HL-60 (cell line): ENCODE measurements around the gene SRSF2.
"Not testable (repeated sequence)": the region's sequence is repeated elsewhere in the genome, so short reads cannot be mapped to it uniquely, and the experiment has no call there.

ENCODE experiments used
- DNase-seq, 2 experiments: peaks; one replicate each; pipeline ENCODE4 v3.0.0-alpha.2; 2010 to 2020; ENCODE audit warnings: low read depth in 1 of 2, low spot score in 1 of 2
- H3K27ac ChIP-seq: fragments of 250-450 bp; sonication (Bioruptor Pico); replicated peaks from 2 replicates; pipeline ENCODE4 v1.5.1; 2020; ENCODE audit warnings: mild to moderate bottlenecking, moderate library complexity
- H3K27me3 ChIP-seq: fragments of 250-450 bp; sonication (Bioruptor Pico); 2 replicates; pipeline ENCODE4 v1.5.1; 2021; ENCODE audit warnings: mild to moderate bottlenecking, moderate library complexity; ENCODE audit not compliant: insufficient read depth, poor library complexity, severe bottlenecking
- H3K4me3 ChIP-seq: replicated peaks from 2 replicates; pipeline ENCODE4 v1.5.1; 2011; ENCODE audit warnings: mild to moderate bottlenecking, control low read depth, low read length; ENCODE audit not compliant: insufficient read depth
- GABPA ChIP-seq: IDR thresholded peaks from 2 replicates; pipeline ENCODE4 v1.6.1; 2012; ENCODE audit warnings: low read depth
- POLR2AphosphoS5 ChIP-seq: IDR thresholded peaks from 2 replicates; pipeline ENCODE4 v1.6.1; 2012; ENCODE audit warnings: low read depth
- REST ChIP-seq: IDR thresholded peaks from 2 replicates; pipeline ENCODE4 v1.6.1; 2012; ENCODE audit warnings: low read depth; ENCODE audit not compliant: insufficient replicate concordance
- SPI1 ChIP-seq: IDR thresholded peaks from 2 replicates; pipeline ENCODE4 v1.6.1; 2012; ENCODE audit warnings: low read depth, mild to moderate bottlenecking, borderline replicate concordance
- TF ChIP-seq, protein P1 (sequence below): IDR thresholded peaks from one replicate; pipeline ENCODE4 v1.5.1; 2011; ENCODE audit warnings: low read length, control low read depth, inconsistent platforms; ENCODE audit not compliant: insufficient read depth

The SRSF2 gene

DNA sequence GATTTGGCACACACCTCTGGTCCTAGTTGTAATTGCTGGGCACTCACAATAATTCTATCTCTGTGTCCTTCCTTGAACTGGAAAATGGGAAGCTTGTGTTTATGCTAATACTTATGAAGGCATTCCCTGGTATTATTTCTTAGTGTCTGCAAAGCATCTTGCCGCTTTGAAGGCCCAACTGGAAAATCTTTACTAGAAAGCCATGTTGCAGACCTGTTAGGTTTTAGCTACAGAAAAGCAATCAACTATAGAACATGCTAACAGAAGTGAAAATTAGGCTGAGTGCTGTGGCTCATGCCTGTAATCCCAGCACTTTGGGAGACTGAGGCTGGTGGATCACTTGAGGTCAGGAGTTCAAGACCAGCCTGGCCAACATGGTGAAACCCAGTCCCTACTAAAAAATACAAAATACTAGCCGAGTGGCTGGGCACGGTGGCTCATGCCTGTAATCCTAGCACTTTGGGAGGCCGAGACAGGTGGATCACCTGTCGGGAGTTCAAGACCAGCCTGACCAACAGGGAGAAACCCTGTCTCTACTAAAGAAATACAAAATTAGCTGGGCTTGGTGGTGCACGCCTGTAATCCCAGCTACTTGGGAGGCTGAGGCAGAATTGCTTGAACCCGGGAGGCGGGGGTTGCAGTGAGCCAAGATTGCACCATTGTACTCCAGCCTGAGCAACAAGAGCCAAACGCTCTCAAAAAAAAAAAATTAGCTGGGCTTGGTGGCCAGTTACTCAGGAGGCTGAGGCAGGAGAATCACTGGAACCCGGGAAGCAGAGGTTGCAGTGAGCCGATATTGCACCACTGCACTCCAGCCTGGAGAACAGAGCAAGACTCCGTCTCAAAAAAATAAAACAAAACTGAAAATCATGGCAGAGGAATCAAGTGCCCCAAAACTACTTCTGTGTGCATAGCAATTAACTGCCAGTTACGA is 5.1 kb downstream of the SRSF2 start:
- DNase-seq, H3K27me3 ChIP-seq, H3K4me3 ChIP-seq: not testable (repeated sequence)
- TF ChIP-seq POLR2AphosphoS5 = peak; percentile 42; the same call in 1 of the 2 replicates
- H3K27ac ChIP-seq = peak overlapping the region; percentile 2; the same call in 1 of the 2 replicates

GRCh38 chr17:76727745-76728456 is 9.2 kb downstream of the SRSF2 start:
- peak in 1 of 2 experiments; percentile 37 for DNase-seq
- Histone ChIP-seq H3K27me3 (no peaks in the 10 kb centered on the region), H3K4me3 (peak overlapping the region; percentile 82), H3K27ac (peak overlapping the region; percentile 100)
- TF ChIP-seq GABPA (no peak), POLR2AphosphoS5 (no peak), SPI1 (no peak), REST (no peak)
- TF ChIP-seq, protein P1, sequence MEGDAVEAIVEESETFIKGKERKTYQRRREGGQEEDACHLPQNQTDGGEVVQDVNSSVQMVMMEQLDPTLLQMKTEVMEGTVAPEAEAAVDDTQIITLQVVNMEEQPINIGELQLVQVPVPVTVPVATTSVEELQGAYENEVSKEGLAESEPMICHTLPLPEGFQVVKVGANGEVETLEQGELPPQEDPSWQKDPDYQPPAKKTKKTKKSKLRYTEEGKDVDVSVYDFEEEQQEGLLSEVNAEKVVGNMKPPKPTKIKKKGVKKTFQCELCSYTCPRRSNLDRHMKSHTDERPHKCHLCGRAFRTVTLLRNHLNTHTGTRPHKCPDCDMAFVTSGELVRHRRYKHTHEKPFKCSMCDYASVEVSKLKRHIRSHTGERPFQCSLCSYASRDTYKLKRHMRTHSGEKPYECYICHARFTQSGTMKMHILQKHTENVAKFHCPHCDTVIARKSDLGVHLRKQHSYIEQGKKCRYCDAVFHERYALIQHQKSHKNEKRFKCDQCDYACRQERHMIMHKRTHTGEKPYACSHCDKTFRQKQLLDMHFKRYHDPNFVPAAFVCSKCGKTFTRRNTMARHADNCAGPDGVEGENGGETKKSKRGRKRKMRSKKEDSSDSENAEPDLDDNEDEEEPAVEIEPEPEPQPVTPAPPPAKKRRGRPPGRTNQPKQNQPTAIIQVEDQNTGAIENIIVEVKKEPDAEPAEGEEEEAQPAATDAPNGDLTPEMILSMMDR = no peak

DNA sequence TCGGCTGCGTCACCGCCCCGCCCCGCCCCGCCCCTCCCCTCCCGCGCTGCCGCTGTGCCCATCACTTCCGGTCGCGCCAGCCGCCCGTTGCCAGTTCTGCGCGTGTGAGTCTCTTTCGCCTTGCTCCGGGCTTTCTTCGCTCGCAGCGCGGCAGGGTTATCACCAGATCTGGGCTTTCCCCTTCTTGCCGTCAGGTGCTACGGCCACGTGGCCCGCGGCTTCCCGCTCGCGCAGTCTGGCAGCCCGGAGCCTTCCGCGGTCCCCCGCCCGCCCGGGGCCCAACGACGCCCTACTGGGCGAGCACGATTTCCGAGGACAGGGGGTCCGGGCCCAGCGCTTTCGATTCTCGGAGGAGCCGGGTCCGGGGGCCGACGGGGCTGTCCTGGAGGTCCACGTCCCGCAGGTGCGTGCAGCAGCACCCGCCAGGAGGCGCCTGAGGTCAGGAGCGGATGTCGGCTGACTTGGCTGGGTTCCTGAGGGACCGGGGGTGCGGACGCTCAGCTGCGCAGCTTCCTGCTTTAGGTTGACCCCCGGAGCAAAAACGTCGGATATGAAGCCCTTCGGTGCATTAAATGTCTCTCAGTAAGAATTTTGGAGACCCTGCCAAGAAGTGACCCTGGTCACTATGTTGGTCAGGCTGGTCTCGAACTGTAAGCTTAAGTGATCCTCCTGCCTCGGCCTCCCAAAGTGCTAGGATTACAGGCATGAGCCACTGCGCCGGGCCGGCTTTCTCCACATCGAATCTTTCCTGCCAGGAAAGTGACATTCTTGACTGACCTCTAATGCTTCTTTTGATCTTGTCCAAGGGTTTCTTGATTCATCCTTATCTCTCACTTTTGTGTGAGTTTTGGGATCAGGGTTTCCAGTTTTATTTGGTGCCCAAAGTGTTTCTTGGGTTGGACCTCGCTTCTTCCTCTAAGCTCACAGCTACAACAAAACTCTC is 10.1 kb downstream of the SRSF2 start, which contains the start of gene METTL23:
METTL23 (plus strand) TSS at position 64 of the 943 bp plus-strand sequence. CDS start 2,872 bp downstream, outside the sequence.
- peak in 1 of 2 experiments; percentile 82 for DNase-seq
- H3K4me3 ChIP-seq = peak within 1 kb of the TSS; percentile 82
- H3K27me3 ChIP-seq = no peaks in the 10 kb centered on the region
- H3K27ac ChIP-seq = peak within 1 kb of the TSS; percentile 100
- TF ChIP-seq GABPA (peak; percentile 59; the same call in 1 of the 2 replicates), POLR2AphosphoS5 (peak; percentile 87), SPI1 (no peak), REST (peak; percentile 32)
- TF ChIP-seq, protein P1 = peak; percentile 53
